CD14-positive monocyte (primary cell): ENCODE results near the gene CCDC88C. TPM values are rescaled to one million over a fixed set of nuclear protein-coding genes. Genes with fewer than 3 reads are reported as not detected.

ENCODE experiments used
- DNase-seq, 3 donors: peaks; one replicate each; pipeline ENCODE4 v3.0.0-alpha.2; 2011 to 2022
- H2AFZ ChIP-seq: 2 replicates; pipeline ENCODE4 v1.6.0; 2012; ENCODE audit warnings: mild to moderate bottlenecking, low read depth, low read length, inconsistent platforms; ENCODE audit not compliant: insufficient read depth, poor library complexity, severe bottlenecking
- H3K27ac ChIP-seq, 2 donors: 1 replicate in 1 of 2; 2 replicates in 1 of 2; pipeline ENCODE4 v1.5.1; 2012 to 2013; ENCODE audit warnings: low read length in 2 of 2, control low read depth in 1 of 2, inconsistent platforms in 1 of 2, low read depth in 1 of 2, mild to moderate bottlenecking in 1 of 2
- H3K27me3 ChIP-seq, 2 donors: one replicate each; pipeline versions ENCODE4 v1.6.0 to v1.6.1; 2011 to 2013; ENCODE audit warnings: low read length in 2 of 2; ENCODE audit not compliant: control insufficient read depth in 2 of 2, insufficient read depth in 2 of 2
- H3K36me3 ChIP-seq, 2 donors: replicated peaks in 1 of 2; 1 replicate in 1 of 2; 2 replicates in 1 of 2; pipeline versions ENCODE4 v1.5.1 to v1.6.1; 2012 to 2013; ENCODE audit warnings: low read length in 2 of 2, control low read depth in 1 of 2, inconsistent platforms in 1 of 2, mild to moderate bottlenecking in 1 of 2; ENCODE audit not compliant: insufficient read depth in 2 of 2, control insufficient read depth in 1 of 2
- H3K4me1 ChIP-seq, 2 donors: 1 replicate in 1 of 2; 2 replicates in 1 of 2; pipeline versions ENCODE4 v1.5.1 to v1.6.1; 2012 to 2013; ENCODE audit warnings: low read length in 2 of 2, control low read depth in 1 of 2, inconsistent platforms in 1 of 2, mild to moderate bottlenecking in 1 of 2, moderate library complexity in 1 of 2; ENCODE audit not compliant: insufficient read depth in 2 of 2, control insufficient read depth in 1 of 2
- H3K4me2 ChIP-seq: replicated peaks from 2 replicates; pipeline ENCODE3; 2012; ENCODE audit warnings: low read length, moderate library complexity, mild to moderate bottlenecking; ENCODE audit not compliant: poor library complexity, severe bottlenecking; ENCODE audit errors: extremely low read depth
- H3K4me3 ChIP-seq, 3 experiments: fragments of 200-600 bp in 1 of 3; sonication (generic) in 1 of 3; replicated peaks in 1 of 3; 1 replicate in 2 of 3; 2 replicates in 1 of 3; pipeline ENCODE4 v1.5.1; 2011 to 2013; ENCODE audit warnings: low read length in 3 of 3, mild to moderate bottlenecking in 3 of 3, control low read depth in 2 of 3, low read depth in 2 of 3, inconsistent platforms in 1 of 3, moderate library complexity in 1 of 3
- H3K79me2 ChIP-seq: 2 replicates; pipeline ENCODE4 v1.6.0; 2012; ENCODE audit warnings: mild to moderate bottlenecking, control low read depth, inconsistent platforms, low read length, moderate library complexity; ENCODE audit not compliant: insufficient read depth
- H3K9ac ChIP-seq: 2 replicates; pipeline ENCODE4 v1.6.0; 2017; ENCODE audit warnings: low read length, mild to moderate bottlenecking; ENCODE audit not compliant: insufficient read depth, poor library complexity, severe bottlenecking
- H3K9me3 ChIP-seq, 2 donors: replicated peaks in 1 of 2; 1 replicate in 1 of 2; 2 replicates in 1 of 2; pipeline versions ENCODE4 v1.5.1 to v1.6.1; 2012 to 2013; ENCODE audit warnings: low read length in 2 of 2, control low read depth in 1 of 2; ENCODE audit not compliant: control insufficient read depth in 1 of 2, insufficient read depth in 1 of 2
- H4K20me1 ChIP-seq: 2 replicates; pipeline ENCODE4 v1.6.0; 2012; ENCODE audit warnings: mild to moderate bottlenecking, low read length, control low read depth, moderate library complexity; ENCODE audit not compliant: insufficient read depth
- H3K27ac Mint-ChIP-seq, 7 donors: one replicate each; pipeline ENCODE4 v1.8.0; 2020; ENCODE audit warnings: mild to moderate bottlenecking in 7 of 7, mixed read lengths in 7 of 7, moderate library complexity in 6 of 7, inconsistent platforms in 2 of 7
- H3K27me3 Mint-ChIP-seq, 3 donors: one replicate each; pipeline ENCODE4 v1.8.0; 2021 to 2022; ENCODE audit warnings: low read depth in 3 of 3, mild to moderate bottlenecking in 3 of 3, mixed read lengths in 3 of 3, moderate library complexity in 3 of 3, inconsistent platforms in 1 of 3
- H3K36me3 Mint-ChIP-seq, 2 donors: one replicate each; pipeline ENCODE4 v1.8.0; 2020; ENCODE audit warnings: mixed read lengths in 2 of 2, inconsistent platforms in 1 of 2, mild to moderate bottlenecking in 1 of 2
- H3K4me1 Mint-ChIP-seq: one replicate; pipeline ENCODE4 v1.8.0; 2020; ENCODE audit warnings: mild to moderate bottlenecking, mixed read lengths
- H3K4me3 Mint-ChIP-seq, 2 donors: one replicate each; pipeline ENCODE4 v1.8.0; 2020; ENCODE audit warnings: mild to moderate bottlenecking in 2 of 2, mixed read lengths in 2 of 2, moderate library complexity in 1 of 2
- H3K9me3 Mint-ChIP-seq, 7 donors: one replicate each; pipeline ENCODE4 v1.8.0; 2020 to 2022; ENCODE audit warnings: mixed read lengths in 7 of 7, mild to moderate bottlenecking in 6 of 7, moderate library complexity in 6 of 7, inconsistent platforms in 2 of 7
- WGBS: methylation state at CpG from one replicate; pipeline ENCODE4 v1.1.5; 2013; ENCODE audit warnings: missing lambda C conversion rate; ENCODE audit not compliant: insufficient coverage; 5-methylcytosine and 5-hydroxymethylcytosine counted together
- intact Hi-C, 2 donors: fragments of 100-400 bp; cut with micrococcal nuclease; formaldehyde crosslinking; loops; one replicate each; pipeline versions ENCODE4 v1.15.0 to v1.15.1; 2023
- polyA plus RNA-seq, 3 donors: library from polyadenylated mRNA; depleted of rRNA in 1 of 3; unstranded in 2 of 3; stranded (reverse) in 1 of 3; fragments of 300-500 nt in 2 of 3; fragments of >200 nt in 1 of 3; fragmentation: Illumina TruSeq in 2 of 3; gene quantifications; 1 replicate in 2 of 3; 2 replicates in 1 of 3; pipeline ENCODE4 v1.2.3, GENCODE V29; 2012 to 2021
- TF ChIP-seq, protein P1 (sequence below): fragments of 200-600 bp; IDR thresholded peaks from one replicate; pipeline ENCODE4 v1.8.0; 2022; ENCODE audit warnings: antibody characterized with exemption, mild to moderate bottlenecking

CCDC88C gene
- polyA plus RNA-seq, 3 donors, result 11.6 to 69.7 (median 12.3) TPM

DNA sequence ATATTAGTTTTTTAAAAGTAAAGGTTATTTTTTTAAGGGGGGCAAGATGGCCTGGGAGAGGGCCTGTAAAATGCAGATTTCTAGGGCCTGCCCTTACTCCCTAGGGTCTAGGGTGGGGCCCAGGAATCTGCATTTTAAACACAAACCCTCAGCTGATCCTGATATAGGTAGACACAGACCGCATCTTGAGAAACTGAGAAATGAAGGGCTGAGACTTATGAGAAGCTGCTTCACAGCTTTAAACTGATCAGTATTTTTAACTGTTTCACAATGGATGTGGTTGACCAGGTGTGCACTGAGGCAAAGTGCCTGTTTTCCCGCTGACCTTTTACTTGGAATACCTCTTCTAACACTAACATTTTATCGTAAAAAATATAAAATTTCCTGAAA lies 84.0 kb downstream of the CCDC88C start:
- Histone ChIP-seq H3K4me3 (no peak overlapping the region), H3K4me1 (peaks cover 40 to 42% of the 10 kb centered on the region in 2 donors), H3K79me2 (peaks cover 43% of the 10 kb centered on the region), H3K9me3 (no peaks in the 10 kb centered on the region), H3K27me3 (no peaks in the 10 kb centered on the region), H3K27ac (no peak overlapping the region), H3K9ac (no peak overlapping the region), H3K4me2 (no peak overlapping the region), H4K20me1 (peaks cover 80% of the 10 kb centered on the region), H2AFZ (no peak overlapping the region), H3K36me3 (peaks cover 50 to 74% of the 10 kb centered on the region in 2 donors)
- H3K27ac Mint-ChIP-seq, result no peak overlapping the region
- 100% methylated on average over 1 of the region's 3 CpGs for WGBS
- no peak overlapping the region for H3K4me3 Mint-ChIP-seq
- no peaks in the 10 kb centered on the region for H3K9me3 Mint-ChIP-seq
- no peak for DNase-seq
- intact Hi-C loops, result no loop called here
- TF ChIP-seq, protein P1, sequence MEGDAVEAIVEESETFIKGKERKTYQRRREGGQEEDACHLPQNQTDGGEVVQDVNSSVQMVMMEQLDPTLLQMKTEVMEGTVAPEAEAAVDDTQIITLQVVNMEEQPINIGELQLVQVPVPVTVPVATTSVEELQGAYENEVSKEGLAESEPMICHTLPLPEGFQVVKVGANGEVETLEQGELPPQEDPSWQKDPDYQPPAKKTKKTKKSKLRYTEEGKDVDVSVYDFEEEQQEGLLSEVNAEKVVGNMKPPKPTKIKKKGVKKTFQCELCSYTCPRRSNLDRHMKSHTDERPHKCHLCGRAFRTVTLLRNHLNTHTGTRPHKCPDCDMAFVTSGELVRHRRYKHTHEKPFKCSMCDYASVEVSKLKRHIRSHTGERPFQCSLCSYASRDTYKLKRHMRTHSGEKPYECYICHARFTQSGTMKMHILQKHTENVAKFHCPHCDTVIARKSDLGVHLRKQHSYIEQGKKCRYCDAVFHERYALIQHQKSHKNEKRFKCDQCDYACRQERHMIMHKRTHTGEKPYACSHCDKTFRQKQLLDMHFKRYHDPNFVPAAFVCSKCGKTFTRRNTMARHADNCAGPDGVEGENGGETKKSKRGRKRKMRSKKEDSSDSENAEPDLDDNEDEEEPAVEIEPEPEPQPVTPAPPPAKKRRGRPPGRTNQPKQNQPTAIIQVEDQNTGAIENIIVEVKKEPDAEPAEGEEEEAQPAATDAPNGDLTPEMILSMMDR, result no peak
- peaks cover 78 to 86% of the 10 kb centered on the region in 2 donors for H3K36me3 Mint-ChIP-seq
- H3K4me1 Mint-ChIP-seq, result peaks cover 42% of the 10 kb centered on the region
- no peaks in the 10 kb centered on the region for H3K27me3 Mint-ChIP-seq

DNA sequence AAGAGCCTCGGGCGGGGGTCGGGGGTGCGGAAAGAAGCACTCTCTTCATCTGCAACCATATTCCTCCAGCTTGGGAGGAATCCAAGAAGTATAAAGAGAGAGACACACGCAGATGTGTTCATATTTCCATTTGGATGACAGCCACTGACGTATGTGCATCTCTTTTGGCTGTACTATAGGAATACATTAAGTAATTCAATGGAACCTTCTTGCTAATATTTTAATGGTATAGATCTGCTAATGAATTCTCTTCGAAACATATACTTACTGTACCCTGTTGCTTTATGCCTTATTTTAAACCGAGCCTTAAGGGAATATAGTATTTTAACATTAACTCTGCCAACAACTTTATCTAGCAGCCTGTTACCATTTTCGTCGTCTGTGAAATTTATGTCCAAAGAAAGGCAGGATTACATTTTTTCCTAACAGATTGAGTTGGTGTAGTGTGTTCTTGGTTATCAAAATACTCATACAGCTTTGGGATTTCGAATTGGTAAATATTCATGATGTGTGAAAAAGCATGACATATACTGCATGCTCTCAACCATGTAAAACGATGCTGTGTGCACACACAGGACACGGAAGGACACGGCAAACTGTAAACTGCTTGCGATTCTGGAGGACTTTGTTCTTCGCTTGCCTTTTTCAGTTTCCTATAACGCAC lies 84.5 kb downstream of the CCDC88C start:
- 100% methylated on average over 7 of the region's 17 CpGs for WGBS
- H3K27me3 ChIP-seq, result no peaks in the 10 kb centered on the region
- peak overlapping the region in 1 of 2 donors; percentile 45 for H3K27ac ChIP-seq
- no peaks in the 10 kb centered on the region for H3K9me3 ChIP-seq
- peaks cover 78 to 86% of the 10 kb centered on the region in 2 donors for H3K36me3 Mint-ChIP-seq
- no peak overlapping the region for H3K4me2 ChIP-seq
- peaks cover 43% of the 10 kb centered on the region for H3K4me1 Mint-ChIP-seq
- H3K36me3 ChIP-seq, result peaks cover 47 to 74% of the 10 kb centered on the region in 2 donors
- H3K4me1 ChIP-seq, result peaks cover 40 to 42% of the 10 kb centered on the region in 2 donors
- no peaks in the 10 kb centered on the region for H3K27me3 Mint-ChIP-seq
- intact Hi-C loops, result no loop called here
- no peak overlapping the region for H3K4me3 ChIP-seq
- peaks cover 48% of the 10 kb centered on the region for H3K79me2 ChIP-seq
- no peak for DNase-seq
- H3K9me3 Mint-ChIP-seq, result no peaks in the 10 kb centered on the region
- H3K27ac Mint-ChIP-seq, result no peak overlapping the region
- no peak overlapping the region for H3K9ac ChIP-seq
- TF ChIP-seq, protein P1, result no peak
- no peak overlapping the region for H2AFZ ChIP-seq
- peaks cover 76% of the 10 kb centered on the region for H4K20me1 ChIP-seq
- H3K4me3 Mint-ChIP-seq, result no peak overlapping the region
